Tibial nerve (tissue), 4 donors: Measurements from ENCODE around the gene ADI1. TPM values are rescaled to one million over a fixed set of nuclear protein-coding genes. Genes with fewer than 3 reads are reported as not detected.
A peak's percentile ranks its signal among the peaks of the same experiment; 100 is the strongest.

Experiments
- DNase-seq, 2 donors: peaks; one replicate each; pipeline ENCODE4 v3.0.0-alpha.2; 2019; ENCODE audit warnings: low spot score in 2 of 2
- H3K27ac ChIP-seq, 4 donors: fragments of 200-600 bp; sonication (generic) in 3 of 4; one replicate each; pipeline ENCODE4 v1.5.1; 2017 to 2019; ENCODE audit warnings: mild to moderate bottlenecking in 1 of 4
- H3K27me3 ChIP-seq, 2 donors: fragments of 200-600 bp; sonication (generic) in 1 of 2; one replicate each; pipeline versions ENCODE4 v1.5.1 to v1.6.0; 2017 to 2019
- H3K36me3 ChIP-seq, 3 donors: fragments of 200-600 bp; sonication (generic); one replicate each; pipeline ENCODE4 v1.5.1; 2018 to 2019
- H3K4me1 ChIP-seq, 4 donors: fragments of 200-600 bp; sonication (generic) in 3 of 4; one replicate each; pipeline ENCODE4 v1.5.1; 2017 to 2019
- H3K4me3 ChIP-seq, 4 donors: fragments of 200-600 bp; sonication (generic) in 3 of 4; one replicate each; pipeline ENCODE4 v1.5.1; 2017 to 2019; ENCODE audit warnings: mild to moderate bottlenecking in 1 of 4, moderate library complexity in 1 of 4
- H3K9me3 ChIP-seq, 4 donors: fragments of 200-600 bp; sonication (generic) in 3 of 4; one replicate each; pipeline ENCODE4 v1.5.1; 2017 to 2019
- CTCF ChIP-seq, 5 experiments: fragments of 200-600 bp in 3 of 5; fragments of 450-650 bp in 2 of 5; sonication (generic) in 3 of 5; IDR thresholded peaks; one replicate each; pipeline ENCODE4 v1.5.1; 2016 to 2019; ENCODE audit warnings: antibody characterized with exemption in 5 of 5, mild to moderate bottlenecking in 3 of 5, moderate library complexity in 2 of 5
- EP300 ChIP-seq, 2 donors: sonication (generic); formaldehyde crosslinking; IDR thresholded peaks; one replicate each; pipeline ENCODE4 v1.6.1; 2017; ENCODE audit warnings: antibody characterized with exemption in 2 of 2, mild to moderate bottlenecking in 1 of 2
- POLR2A ChIP-seq, 2 donors: fragments of 450-650 bp; IDR thresholded peaks; one replicate each; pipeline ENCODE4 v1.6.1; 2017; ENCODE audit warnings: antibody characterized with exemption in 2 of 2, mild to moderate bottlenecking in 2 of 2, moderate library complexity in 2 of 2
- WGBS, 2 donors: methylation state at CpG; one replicate each; pipeline ENCODE4 v1.1.5; 2018; 5-methylcytosine and 5-hydroxymethylcytosine counted together
- total RNA-seq, 4 donors: library from RNA; depleted of rRNA; stranded (reverse); fragments of >200 nt; gene quantifications; one replicate each; pipeline ENCODE4 v1.1.0, GENCODE V29; 2016

ADI1 gene
- total RNA-seq, 4 donors from 2014 or later: 51.9 to 112 (median 106) TPM

- H3K9me3 ChIP-seq: peaks cover 0 to 3% (median 0%) of the 10 kb centered on the region in 4 donors
- 88 to 91% methylated on average over 28 to 29 of the region's 29 CpGs for WGBS, 2 donors
- peak overlapping the region in 1 of 4 donors; percentile 25 for H3K27ac ChIP-seq
- no peak for TF ChIP-seq POLR2A (IDR thresholded peaks at IDR 0.05)
- no peak for TF ChIP-seq CTCF (IDR thresholded peaks at IDR 0.05)
- no peak for TF ChIP-seq EP300 (IDR thresholded peaks at IDR 0.05)
- peaks cover 0 to 24% (median 0%) of the 10 kb centered on the region in 4 donors for H3K4me1 ChIP-seq
- no peaks in the 10 kb centered on the region for H3K27me3 ChIP-seq
- no peak for DNase-seq
- peaks cover 0 to 53% (median 0%) of the 10 kb centered on the region in 3 donors for H3K36me3 ChIP-seq
- no peak overlapping the region for H3K4me3 ChIP-seq
These were observed 33.0 kb downstream of the ADI1 start for GRCh38 chr2:3486047-3487027.

GRCh38 chr2:3485166-3485565 lies 34.2 kb downstream of the ADI1 start:
- TF ChIP-seq EP300 (IDR thresholded peaks at IDR 0.05) (no peak), POLR2A (IDR thresholded peaks at IDR 0.05) (no peak), CTCF (IDR thresholded peaks at IDR 0.05) (no peak)
- Histone ChIP-seq H3K4me3 (no peak overlapping the region), H3K27me3 (no peaks in the 10 kb centered on the region), H3K9me3 (peaks cover 0 to 3% (median 0%) of the 10 kb centered on the region in 4 donors), H3K36me3 (peaks cover 0 to 53% (median 0%) of the 10 kb centered on the region in 3 donors), H3K4me1 (peaks cover 0 to 24% (median 0%) of the 10 kb centered on the region in 4 donors), H3K27ac (no peak overlapping the region)
- WGBS, 2 donors: 94 to 97% methylated on average over 11 of the region's 11 CpGs
- DNase-seq: no peak

GRCh38 chr2:3483986-3484960 lies 35.1 kb downstream of the ADI1 start:
- TF ChIP-seq EP300 (IDR thresholded peaks at IDR 0.05) (no peak), CTCF (IDR thresholded peaks at IDR 0.05) (no peak)
- no peaks in the 10 kb centered on the region for H3K27me3 ChIP-seq
- peaks cover 0 to 24% (median 0%) of the 10 kb centered on the region in 4 donors for H3K4me1 ChIP-seq
- H3K27ac ChIP-seq: no peak overlapping the region
- H3K9me3 ChIP-seq: peaks cover 0 to 3% (median 0%) of the 10 kb centered on the region in 4 donors
- H3K36me3 ChIP-seq: peaks cover 0 to 62% (median 0%) of the 10 kb centered on the region in 3 donors
- no peak for DNase-seq
- no peak overlapping the region for H3K4me3 ChIP-seq
- WGBS, 2 donors: 92 to 93% methylated on average over 31 to 34 of the region's 34 CpGs

GRCh38 chr2:3483227-3483985 lies 35.9 kb downstream of the ADI1 start:
- Histone ChIP-seq H3K4me1 (peaks cover 0 to 15% (median 0%) of the 10 kb centered on the region in 4 donors), H3K27ac (no peak overlapping the region), H3K9me3 (peaks cover 0 to 3% (median 0%) of the 10 kb centered on the region in 4 donors), H3K36me3 (peaks cover 0 to 70% (median 0%) of the 10 kb centered on the region in 3 donors), H3K27me3 (no peaks in the 10 kb centered on the region), H3K4me3 (no peak overlapping the region)
- DNase-seq: peak in 1 of 2 donors; percentile 14
- TF ChIP-seq EP300 (IDR thresholded peaks at IDR 0.05) (no peak), CTCF (IDR thresholded peaks at IDR 0.05) (peak in 1 of 5 experiments; percentile 55), POLR2A (IDR thresholded peaks at IDR 0.05) (no peak)
- WGBS, 2 donors: 77 to 90% methylated on average over 23 to 28 of the region's 30 CpGs
